HG02610 (cell line): ENCODE data around the gene MECP2.

Experiments used
- ATAC-seq: cut with Tn5 transposase; IDR thresholded peaks from one replicate; pipeline ENCODE4 v1.9.1; 2021; ENCODE audit warnings: mild to moderate bottlenecking, moderate library complexity; ENCODE audit not compliant: unreplicated experiment

Gene MECP2

DNA sequence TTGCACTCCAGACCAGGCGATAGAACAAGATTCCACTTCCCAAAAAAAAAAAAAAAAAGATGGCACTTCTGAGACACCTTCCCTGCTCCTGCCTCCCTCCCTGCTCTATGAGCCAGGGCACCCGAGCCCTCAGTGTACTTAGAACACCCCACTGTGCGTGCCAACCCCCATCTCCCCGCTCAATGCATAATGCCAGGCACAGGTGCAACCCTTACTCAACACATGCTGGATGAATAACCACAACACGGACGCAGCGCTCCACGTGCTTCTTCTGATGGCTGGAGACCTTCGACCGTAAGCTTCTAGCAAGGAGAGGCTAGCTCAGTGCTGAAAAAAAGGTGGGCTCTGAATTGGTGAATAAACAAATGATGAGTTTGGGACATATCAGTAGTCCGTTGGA is 57.9 kb downstream of the MECP2 start:
- ATAC-seq, result no peak

DNA sequence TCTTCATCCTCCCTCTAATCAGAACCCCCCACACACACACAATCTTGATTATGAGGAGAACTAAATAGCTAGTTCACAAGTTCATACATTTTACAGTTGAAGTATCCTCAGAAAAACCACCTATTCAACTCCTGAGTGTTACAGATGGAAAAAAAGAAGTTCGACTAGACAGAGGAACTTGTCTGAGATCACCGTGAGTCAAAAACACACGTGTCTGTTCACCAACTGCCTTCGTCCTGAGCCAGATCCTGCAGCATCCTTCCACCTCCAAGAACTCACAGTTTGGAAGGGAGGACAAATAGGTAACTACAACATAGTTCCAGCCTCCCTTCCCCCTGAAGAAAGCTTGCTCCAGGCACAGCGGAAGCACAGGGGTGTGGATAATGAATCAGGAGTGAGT is 58.9 kb downstream of the MECP2 start:
- no peak for ATAC-seq

GRCh38 chrX:154037754-154038153 is 59.8 kb downstream of the MECP2 start:
- no peak for ATAC-seq

DNA sequence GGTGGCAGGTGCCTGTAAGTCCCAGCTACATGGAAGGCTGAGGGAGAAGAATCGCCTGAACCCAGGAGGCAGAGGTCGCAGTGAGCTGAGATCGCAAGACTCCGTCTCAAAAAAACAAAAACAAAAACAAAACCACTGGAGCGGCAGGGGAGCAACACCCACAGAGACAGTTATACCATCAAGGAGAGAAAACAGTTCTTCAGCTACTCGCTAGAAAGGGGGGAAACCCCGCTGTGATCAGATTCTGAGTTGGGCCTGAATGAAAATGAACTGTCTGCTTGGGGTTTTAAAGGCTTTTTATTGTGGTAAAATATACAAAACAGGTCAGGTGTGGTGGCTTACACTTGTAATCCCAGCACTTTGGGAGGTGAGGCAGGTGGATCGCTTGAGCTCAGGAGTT is 61.0 kb downstream of the MECP2 start:
- ATAC-seq, result no peak

- ATAC-seq, result no peak
Measured at GRCh38 chrX:154033848-154034247, 63.7 kb downstream of the MECP2 start.

DNA sequence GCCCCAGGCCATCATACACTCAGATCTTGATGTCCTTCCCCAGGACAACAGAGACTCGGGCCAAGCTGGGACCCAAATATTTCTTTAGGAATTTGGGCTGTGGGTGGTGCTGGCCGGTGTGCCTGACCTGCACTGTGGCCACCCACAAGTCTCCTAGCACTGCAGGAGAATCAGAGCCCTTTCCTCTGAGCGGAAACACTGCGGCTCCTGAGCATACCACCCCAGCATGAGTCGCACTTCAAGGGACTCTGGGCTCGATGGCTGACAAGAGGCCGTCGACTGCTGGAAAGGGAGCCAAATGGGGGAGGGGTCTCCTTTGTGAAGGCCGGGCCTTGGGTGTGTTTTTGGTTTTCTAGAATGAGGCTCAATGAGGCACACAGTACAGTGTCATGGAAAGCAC is 64.9 kb downstream of the MECP2 start:
- no peak for ATAC-seq

GRCh38 chrX:154032160-154032559 is 65.4 kb downstream of the MECP2 start:
- ATAC-seq, result no peak

DNA sequence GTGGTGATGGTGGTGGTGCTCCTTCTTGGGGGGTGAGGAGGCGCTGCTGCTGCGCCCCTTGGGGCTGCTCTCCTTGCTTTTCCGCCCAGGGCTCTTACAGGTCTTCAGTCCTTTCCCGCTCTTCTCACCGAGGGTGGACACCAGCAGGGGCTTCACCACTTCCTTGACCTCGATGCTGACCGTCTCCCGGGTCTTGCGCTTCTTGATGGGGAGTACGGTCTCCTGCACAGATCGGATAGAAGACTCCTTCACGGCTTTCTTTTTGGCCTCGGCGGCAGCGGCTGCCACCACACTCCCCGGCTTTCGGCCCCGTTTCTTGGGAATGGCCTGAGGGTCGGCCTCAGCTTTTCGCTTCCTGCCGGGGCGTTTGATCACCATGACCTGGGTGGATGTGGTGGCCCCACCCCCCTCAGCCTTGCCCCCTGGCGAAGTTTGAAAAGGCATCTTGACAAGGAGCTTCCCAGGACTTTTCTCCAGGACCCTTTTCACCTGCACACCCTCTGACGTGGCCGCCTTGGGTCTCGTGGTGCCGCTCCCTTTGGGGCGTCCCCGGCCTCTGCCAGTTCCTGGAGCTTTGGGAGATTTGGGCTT is 66.7 kb downstream of the MECP2 start:
- ATAC-seq, result no peak

DNA sequence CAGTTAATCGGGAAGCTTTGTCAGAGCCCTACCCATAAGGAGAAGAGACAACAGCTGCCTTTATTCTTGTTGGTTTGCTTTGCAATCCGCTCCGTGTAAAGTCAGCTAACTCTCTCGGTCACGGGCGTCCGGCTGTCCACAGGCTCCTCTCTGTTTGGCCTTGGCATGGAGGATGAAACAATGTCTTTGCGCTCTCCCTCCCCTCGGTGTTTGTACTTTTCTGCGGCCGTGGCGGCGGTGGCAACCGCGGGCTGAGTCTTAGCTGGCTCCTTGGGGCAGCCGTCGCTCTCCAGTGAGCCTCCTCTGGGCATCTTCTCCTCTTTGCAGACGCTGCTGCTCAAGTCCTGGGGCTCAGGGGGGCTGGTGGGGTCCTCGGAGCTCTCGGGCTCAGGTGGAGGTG is 67.3 kb downstream of the MECP2 start:
- no peak for ATAC-seq

- ATAC-seq, result no peak
Measured at GRCh38 chrX:154029439-154029838, 68.1 kb downstream of the MECP2 start.

DNA sequence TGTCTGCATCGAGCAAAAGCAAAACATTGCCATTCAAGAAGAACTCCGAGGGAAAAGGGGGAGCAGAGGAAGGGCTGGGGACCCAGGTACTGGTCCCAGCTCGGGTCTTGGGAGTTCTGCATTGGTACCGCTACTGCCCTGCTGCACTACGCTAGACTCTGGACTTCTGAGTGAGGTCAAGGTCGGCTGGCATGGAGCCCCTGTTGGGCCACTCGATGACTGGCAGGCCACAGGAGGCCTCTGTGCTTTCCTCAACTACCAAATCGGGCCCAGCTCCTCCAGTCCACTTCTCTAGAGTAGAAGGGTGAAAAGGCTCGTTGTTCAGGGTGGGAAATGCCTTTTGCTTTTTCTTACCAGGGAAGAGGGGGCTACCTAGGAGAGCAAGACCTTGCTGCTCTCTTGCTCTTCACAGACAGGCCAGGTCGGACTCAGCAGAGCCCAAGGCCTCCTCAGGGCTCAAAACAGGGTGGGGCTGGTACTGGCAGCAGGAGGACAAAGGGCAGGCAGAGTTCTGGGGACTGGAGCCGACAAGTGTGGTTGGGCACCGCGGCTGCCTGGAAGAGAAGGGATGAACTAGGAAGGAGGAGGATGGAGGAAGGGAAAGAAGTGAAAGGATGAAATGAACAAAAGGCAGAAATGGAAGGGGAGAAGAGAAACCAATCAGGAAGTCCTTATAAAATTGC is 68.9 kb downstream of the MECP2 start:
- ATAC-seq, result no peak

- ATAC-seq, result no peak
Measured at GRCh38 chrX:154027986-154028385, 69.5 kb downstream of the MECP2 start.

GRCh38 chrX:154027022-154027402 is 70.5 kb downstream of the MECP2 start:
- ATAC-seq, result no peak

GRCh38 chrX:154026136-154027021 is 71.1 kb downstream of the MECP2 start:
- no peak for ATAC-seq

GRCh38 chrX:154025230-154025629 is 72.3 kb downstream of the MECP2 start:
- no peak for ATAC-seq

DNA sequence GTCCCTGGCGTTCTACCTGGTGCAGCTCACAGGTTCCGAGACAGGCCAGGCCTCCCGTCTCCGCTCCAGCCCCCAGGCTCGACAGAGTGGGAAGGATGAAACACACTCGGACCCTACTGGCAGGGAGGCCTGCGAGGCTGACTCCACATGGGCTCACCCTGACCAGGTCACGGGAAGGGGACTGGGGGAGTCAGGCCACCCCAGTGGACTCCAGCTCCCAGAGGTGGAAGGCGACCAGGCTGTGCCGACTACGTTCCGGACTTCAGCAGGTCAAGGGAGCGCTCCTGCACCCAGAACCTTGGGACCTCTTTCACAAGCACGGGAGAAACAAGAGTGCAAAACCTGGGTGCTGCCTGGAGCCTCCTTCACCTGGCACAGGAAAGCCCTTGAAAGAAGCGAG is 73.2 kb downstream of the MECP2 start:
- ATAC-seq, result no peak

- ATAC-seq, result no peak
Measured at GRCh38 chrX:154023276-154024000, 74.1 kb downstream of the MECP2 start.

GRCh38 chrX:154022108-154022507 is 75.4 kb downstream of the MECP2 start:
- ATAC-seq, result no peak

GRCh38 chrX:154021131-154021611 is 76.3 kb downstream of the MECP2 start:
- no peak for ATAC-seq

DNA sequence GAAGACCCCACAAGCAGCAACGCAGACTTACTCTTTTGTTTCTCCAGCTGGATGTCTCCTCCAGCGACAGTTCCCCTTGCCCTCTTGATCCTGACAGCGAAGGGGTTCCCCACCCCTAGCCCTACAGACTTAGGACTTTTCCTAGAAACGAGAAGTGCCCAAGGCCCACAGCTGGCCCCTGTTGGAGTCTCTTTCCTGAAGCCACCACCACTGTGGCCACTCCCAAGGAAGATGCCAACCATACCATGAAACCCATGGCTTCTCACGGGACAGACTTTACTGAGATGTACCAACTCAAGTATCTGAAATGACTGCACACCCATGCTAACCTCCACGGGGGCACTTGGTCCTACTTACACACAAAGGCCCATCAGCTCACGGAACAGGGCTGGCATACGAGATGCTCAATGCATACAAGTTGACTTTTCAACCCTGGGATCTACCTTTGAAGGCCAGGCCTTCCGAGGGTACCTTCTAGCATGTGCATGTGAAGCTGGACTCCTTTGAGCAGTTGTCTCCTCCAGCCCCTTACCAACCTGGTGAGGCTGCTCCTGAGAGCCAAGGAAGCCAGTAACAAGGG is 76.9 kb downstream of the MECP2 start:
- no peak for ATAC-seq
